H1 (cell line): ENCODE data around the gene PLEKHG2. TPM values are rescaled to one million over a fixed set of nuclear protein-coding genes. Genes with fewer than 3 reads are reported as not detected.

Experiments used
- BCL11A ChIP-seq, 2 experiments: IDR thresholded peaks; one replicate each; pipeline ENCODE4 v1.6.1; 2011; ENCODE audit warnings: low read depth in 2 of 2, low read length in 2 of 2, mild to moderate bottlenecking in 2 of 2
- CHD7 ChIP-seq: fragments of 300-600 bp; sonication (generic); IDR thresholded peaks from 2 replicates; pipeline ENCODE4 v1.7.1; 2012; ENCODE audit warnings: low read length, moderate library complexity, mild to moderate bottlenecking, inconsistent platforms; ENCODE audit not compliant: insufficient replicate concordance
- JUN ChIP-seq: IDR thresholded peaks from 2 replicates; pipeline ENCODE4 v1.6.1; 2011; ENCODE audit warnings: low read depth, mild to moderate bottlenecking, improper control_type of control experiment, low read length
- JUND ChIP-seq: IDR thresholded peaks from 2 replicates; pipeline ENCODE4 v1.6.1; 2011; ENCODE audit warnings: mild to moderate bottlenecking, improper control_type of control experiment, low read length
- KDM1A ChIP-seq: fragments of 200-600, 300-600 bp; sonication (generic); IDR thresholded peaks from 2 replicates; pipeline ENCODE4 v1.7.1; 2016; ENCODE audit warnings: mild to moderate bottlenecking, low read length, borderline replicate concordance
- RBBP5 ChIP-seq: IDR thresholded peaks from 2 replicates; pipeline ENCODE4 v1.7.1; 2012; ENCODE audit warnings: low read depth, mild to moderate bottlenecking, inconsistent platforms, low read length, moderate library complexity, borderline replicate concordance
- SP1 ChIP-seq: IDR thresholded peaks from 2 replicates; pipeline ENCODE4 v1.6.1; 2011; ENCODE audit warnings: low read depth, low read length
- SRF ChIP-seq: IDR thresholded peaks from 2 replicates; pipeline ENCODE4 v1.6.1; 2011; ENCODE audit warnings: mild to moderate bottlenecking, low read depth, low read length, moderate library complexity
- TBP ChIP-seq: IDR thresholded peaks from 2 replicates; pipeline ENCODE4 v1.6.1; 2011; ENCODE audit warnings: low read depth, low read length, improper control_type of control experiment
- TCF12 ChIP-seq: IDR thresholded peaks from 2 replicates; pipeline ENCODE4 v1.6.1; 2011; ENCODE audit warnings: low read depth, mild to moderate bottlenecking, low read length
- TEAD4 ChIP-seq: IDR thresholded peaks from 2 replicates; pipeline ENCODE4 v1.6.1; 2012; ENCODE audit warnings: low read depth, low read length, inconsistent platforms, mixed read lengths
- polyA plus RNA-seq, 7 experiments: library from polyadenylated mRNA; depleted of rRNA in 3 of 7; stranded (reverse) in 5 of 7; unstranded in 2 of 7; fragments of >200 nt in 5 of 7; fragments of 200-250 nt in 2 of 7; gene quantifications; 1 replicate in 5 of 7; 2 replicates in 1 of 7; 4 replicates in 1 of 7; pipeline versions ENCODE4 v1.2.1 to v1.2.3, GENCODE V29; 2011 to 2013; ENCODE audit warnings: missing spikeins in 2 of 7, mixed read lengths in 2 of 7
- total RNA-seq: library from RNA; stranded (reverse); fragmentation: NEBNext Ultra II Directional; extraction: Animal tissue kit (Norgen Biotek cat#: 25700); gene quantifications from 2 replicates; pipeline ENCODE4 v1.2.1, GENCODE V29; 2021
- TF ChIP-seq, protein P1 (sequence below): IDR thresholded peaks from 2 replicates; pipeline ENCODE4 v1.6.1; 2012; ENCODE audit warnings: inconsistent platforms

Gene PLEKHG2
- total and polyA plus RNA-seq, 2 of the 8 experiments (the other 6 are each of a cell fraction or from before 2014, with no cell fraction given): 16.9 to 65.7 TPM

DNA sequence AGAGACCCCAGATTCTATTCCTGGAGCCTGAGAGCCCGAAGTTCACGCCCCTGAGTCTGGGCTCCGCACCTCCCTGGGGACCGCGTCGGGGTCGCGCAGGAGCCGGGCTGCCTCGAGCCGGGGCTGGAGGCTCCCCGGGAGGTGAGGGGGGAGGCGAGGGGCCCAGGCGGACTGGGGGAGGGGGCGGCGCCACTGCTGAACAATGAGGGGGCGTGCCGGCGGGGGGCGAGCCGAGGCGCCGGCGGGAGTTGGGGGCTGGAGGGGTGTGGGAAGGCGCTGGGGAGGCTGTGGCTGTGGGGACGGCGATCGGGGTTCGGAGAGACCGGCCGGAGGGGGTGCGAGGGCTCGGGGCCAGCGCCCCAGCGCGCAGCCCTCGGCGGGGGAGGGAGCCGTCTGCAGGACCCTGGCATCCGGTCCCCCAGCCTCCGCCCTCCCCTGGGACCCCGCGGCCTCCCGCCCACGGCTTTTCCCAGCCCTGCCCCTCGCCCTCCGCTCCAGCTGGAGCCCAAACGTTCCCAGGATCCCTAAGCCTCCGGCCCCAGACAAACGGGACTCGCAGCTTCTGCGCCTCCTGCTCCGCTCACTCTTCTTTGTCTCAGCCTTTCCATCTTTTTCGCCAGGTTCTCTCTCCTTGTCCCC lies 922 bp downstream of the PLEKHG2 start (continued):
- TF ChIP-seq CHD7 (no peak), SP1 (no peak), SRF (no peak), TBP (no peak), JUND (no peak), BCL11A (IDR thresholded peaks at IDR 0.05; ENCODE audit: low read depth in 2 of 2, low read length in 2 of 2) (no peak), TCF12 (no peak), JUN (no peak), KDM1A (no peak), TEAD4 (no peak), RBBP5 (no peak; the same call in 1 of the 2 replicates)
- TF ChIP-seq, protein P1, sequence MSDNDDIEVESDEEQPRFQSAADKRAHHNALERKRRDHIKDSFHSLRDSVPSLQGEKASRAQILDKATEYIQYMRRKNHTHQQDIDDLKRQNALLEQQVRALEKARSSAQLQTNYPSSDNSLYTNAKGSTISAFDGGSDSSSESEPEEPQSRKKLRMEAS: 0 out of 2 replicates have a peak, but pooled peaks have one; percentile 9
